Measurements from ENCODE around the gene CMTM3. TPM values are rescaled to one million over a fixed set of nuclear protein-coding genes. Genes with fewer than 3 reads are reported as not detected.
A peak's percentile ranks its signal among the peaks of the same experiment; 100 is the strongest.

The CMTM3 gene
- total and polyA plus RNA-seq, 9 of the 15 experiments (the other 6 are each of a cell fraction or from before 2014, with no cell fraction given), result 4.6 to 33.4 (median 17.5) TPM

DNA sequence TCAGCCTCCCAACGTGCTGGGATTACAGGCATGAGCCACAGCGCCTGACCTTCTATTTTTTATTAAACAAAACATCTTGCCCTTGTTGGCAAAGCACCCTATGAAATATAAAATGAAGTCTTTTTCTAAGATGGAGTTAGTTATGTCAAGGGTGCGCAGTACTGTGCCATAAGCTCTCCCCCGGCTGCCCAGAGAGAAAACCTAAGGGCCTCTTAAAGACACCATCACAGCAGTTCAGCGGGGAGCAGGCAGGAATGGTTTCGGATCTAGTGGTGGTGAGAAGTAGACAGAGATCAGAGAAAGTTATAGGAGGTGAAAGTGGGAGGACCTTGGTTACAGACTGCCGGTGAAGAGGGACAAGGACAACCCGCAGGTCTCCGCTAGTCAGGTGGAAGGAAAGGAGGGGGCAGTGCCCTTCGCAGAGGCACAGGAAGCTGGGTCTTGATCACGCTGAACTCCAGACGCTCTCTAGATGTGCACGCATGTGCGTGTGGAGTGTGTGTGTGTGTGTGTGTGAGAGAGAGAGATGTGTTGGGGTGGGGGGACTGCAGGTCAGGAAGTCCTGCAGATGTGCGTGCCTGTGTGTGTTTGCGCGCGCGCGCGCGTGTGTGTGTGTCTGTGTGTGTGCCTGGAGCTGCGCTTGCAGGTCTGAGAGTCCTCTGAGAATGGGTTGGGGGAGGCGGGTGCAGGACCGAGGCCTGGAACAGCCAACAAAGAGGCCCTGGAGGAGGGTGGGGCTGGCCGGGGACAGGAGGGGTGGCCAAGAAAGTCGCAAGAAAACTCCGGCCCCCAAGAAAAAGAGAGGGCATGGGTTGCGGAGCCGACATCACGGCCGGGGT lies 748 bp upstream of the CMTM3 start (continued):
- TF ChIP-seq AFF4 (CRISPR knock-in tag; IDR thresholded peaks at IDR 0.05), result no peak
- no peak for TF ChIP-seq ZNF77 (CRISPR knock-in tag; IDR thresholded peaks at IDR 0.05)
- TF ChIP-seq, protein P1, sequence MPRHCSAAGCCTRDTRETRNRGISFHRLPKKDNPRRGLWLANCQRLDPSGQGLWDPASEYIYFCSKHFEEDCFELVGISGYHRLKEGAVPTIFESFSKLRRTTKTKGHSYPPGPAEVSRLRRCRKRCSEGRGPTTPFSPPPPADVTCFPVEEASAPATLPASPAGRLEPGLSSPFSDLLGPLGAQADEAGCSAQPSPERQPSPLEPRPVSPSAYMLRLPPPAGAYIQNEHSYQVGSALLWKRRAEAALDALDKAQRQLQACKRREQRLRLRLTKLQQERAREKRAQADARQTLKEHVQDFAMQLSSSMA (CRISPR knock-in tag; IDR thresholded peaks at IDR 0.05), result no peak
- TF ChIP-seq, protein P2, sequence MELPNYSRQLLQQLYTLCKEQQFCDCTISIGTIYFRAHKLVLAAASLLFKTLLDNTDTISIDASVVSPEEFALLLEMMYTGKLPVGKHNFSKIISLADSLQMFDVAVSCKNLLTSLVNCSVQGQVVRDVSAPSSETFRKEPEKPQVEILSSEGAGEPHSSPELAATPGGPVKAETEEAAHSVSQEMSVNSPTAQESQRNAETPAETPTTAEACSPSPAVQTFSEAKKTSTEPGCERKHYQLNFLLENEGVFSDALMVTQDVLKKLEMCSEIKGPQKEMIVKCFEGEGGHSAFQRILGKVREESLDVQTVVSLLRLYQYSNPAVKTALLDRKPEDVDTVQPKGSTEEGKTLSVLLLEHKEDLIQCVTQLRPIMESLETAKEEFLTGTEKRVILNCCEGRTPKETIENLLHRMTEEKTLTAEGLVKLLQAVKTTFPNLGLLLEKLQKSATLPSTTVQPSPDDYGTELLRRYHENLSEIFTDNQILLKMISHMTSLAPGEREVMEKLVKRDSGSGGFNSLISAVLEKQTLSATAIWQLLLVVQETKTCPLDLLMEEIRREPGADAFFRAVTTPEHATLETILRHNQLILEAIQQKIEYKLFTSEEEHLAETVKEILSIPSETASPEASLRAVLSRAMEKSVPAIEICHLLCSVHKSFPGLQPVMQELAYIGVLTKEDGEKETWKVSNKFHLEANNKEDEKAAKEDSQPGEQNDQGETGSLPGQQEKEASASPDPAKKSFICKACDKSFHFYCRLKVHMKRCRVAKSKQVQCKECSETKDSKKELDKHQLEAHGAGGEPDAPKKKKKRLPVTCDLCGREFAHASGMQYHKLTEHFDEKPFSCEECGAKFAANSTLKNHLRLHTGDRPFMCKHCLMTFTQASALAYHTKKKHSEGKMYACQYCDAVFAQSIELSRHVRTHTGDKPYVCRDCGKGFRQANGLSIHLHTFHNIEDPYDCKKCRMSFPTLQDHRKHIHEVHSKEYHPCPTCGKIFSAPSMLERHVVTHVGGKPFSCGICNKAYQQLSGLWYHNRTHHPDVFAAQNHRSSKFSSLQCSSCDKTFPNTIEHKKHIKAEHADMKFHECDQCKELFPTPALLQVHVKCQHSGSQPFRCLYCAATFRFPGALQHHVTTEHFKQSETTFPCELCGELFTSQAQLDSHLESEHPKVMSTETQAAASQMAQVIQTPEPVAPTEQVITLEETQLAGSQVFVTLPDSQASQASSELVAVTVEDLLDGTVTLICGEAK (IDR thresholded peaks at IDR 0.05), result no peak; the same call in none of the 2 replicates
- TF ChIP-seq, protein P2 (CRISPR knock-in tag; IDR thresholded peaks at IDR 0.05), result no peak
- TF ChIP-seq KHSRP (IDR thresholded peaks at IDR 0.05), result no peak
- no peak for TF ChIP-seq MED1 (CRISPR knock-in tag; IDR thresholded peaks at IDR 0.05; ENCODE audit: borderline replicate concordance)
- TF ChIP-seq, protein P3, sequence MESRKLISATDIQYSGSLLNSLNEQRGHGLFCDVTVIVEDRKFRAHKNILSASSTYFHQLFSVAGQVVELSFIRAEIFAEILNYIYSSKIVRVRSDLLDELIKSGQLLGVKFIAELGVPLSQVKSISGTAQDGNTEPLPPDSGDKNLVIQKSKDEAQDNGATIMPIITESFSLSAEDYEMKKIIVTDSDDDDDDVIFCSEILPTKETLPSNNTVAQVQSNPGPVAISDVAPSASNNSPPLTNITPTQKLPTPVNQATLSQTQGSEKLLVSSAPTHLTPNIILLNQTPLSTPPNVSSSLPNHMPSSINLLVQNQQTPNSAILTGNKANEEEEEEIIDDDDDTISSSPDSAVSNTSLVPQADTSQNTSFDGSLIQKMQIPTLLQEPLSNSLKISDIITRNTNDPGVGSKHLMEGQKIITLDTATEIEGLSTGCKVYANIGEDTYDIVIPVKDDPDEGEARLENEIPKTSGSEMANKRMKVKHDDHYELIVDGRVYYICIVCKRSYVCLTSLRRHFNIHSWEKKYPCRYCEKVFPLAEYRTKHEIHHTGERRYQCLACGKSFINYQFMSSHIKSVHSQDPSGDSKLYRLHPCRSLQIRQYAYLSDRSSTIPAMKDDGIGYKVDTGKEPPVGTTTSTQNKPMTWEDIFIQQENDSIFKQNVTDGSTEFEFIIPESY (CRISPR knock-in tag; IDR thresholded peaks at IDR 0.05), result 0 out of 2 replicates have a peak, but pooled peaks have one; percentile 8
- no peak for TF ChIP-seq CBX3 (IDR thresholded peaks at IDR 0.05; ENCODE audit: borderline replicate concordance in 1 of 2, low read length in 2 of 2)
- no peak for TF ChIP-seq ZNF212 (CRISPR knock-in tag; IDR thresholded peaks at IDR 0.05)
- TF ChIP-seq HLTF (IDR thresholded peaks at IDR 0.05), result no peak
- no peak for TF ChIP-seq NCOA2 (IDR thresholded peaks at IDR 0.05; ENCODE audit: partially characterized antibody in 2 of 2)
